Smooth muscle cell (in vitro differentiated cells): ENCODE data around the gene ARHGAP27. TPM values are rescaled to one million over a fixed set of nuclear protein-coding genes. Genes with fewer than 3 reads are reported as not detected.
"Not testable (repeated sequence)": the region's sequence is repeated elsewhere in the genome, so short reads cannot be mapped to it uniquely, and the experiment has no call there.

Source experiments
- DNase-seq: peaks from one replicate; lab custom pipeline; 2025; ENCODE audit not compliant: unreplicated experiment; lab: John Stamatoyannopoulos, UW
- H2AFZ ChIP-seq: fragments of 200-600 bp; sonication (generic); 2 replicates; pipeline ENCODE4 v1.6.0; 2016; ENCODE audit warnings: antibody characterized with exemption, low read depth, mild to moderate bottlenecking
- H3F3A ChIP-seq: fragments of 200-600 bp; sonication (generic); 2 replicates; pipeline ENCODE4 v1.6.0; 2017; ENCODE audit warnings: antibody characterized with exemption, low read depth
- H3K27ac ChIP-seq: fragments of 200-600 bp; sonication (generic); 2 replicates; pipeline ENCODE4 v1.5.1; 2016; ENCODE audit warnings: low read depth, mild to moderate bottlenecking
- H3K27me3 ChIP-seq: fragments of 200-600 bp; sonication (generic); 2 replicates; pipeline ENCODE4 v1.6.1; 2016; ENCODE audit warnings: low read depth, mild to moderate bottlenecking
- H3K36me3 ChIP-seq: fragments of 200-600 bp; sonication (generic); 2 replicates; pipeline ENCODE4 v1.5.1; 2016; ENCODE audit warnings: low read depth
- H3K4me1 ChIP-seq: fragments of 200-600 bp; sonication (generic); 2 replicates; pipeline ENCODE4 v1.5.1; 2016; ENCODE audit warnings: low read depth
- H3K4me2 ChIP-seq: fragments of 200-600 bp; sonication (generic); 2 replicates; pipeline ENCODE4 v1.6.0; 2016; ENCODE audit warnings: mild to moderate bottlenecking
- H3K4me3 ChIP-seq: fragments of 200-600 bp; sonication (generic); 2 replicates; pipeline ENCODE4 v1.5.1; 2016; ENCODE audit warnings: mild to moderate bottlenecking
- H3K79me2 ChIP-seq: fragments of 200-600 bp; sonication (generic); 2 replicates; pipeline ENCODE4 v1.6.0; 2016; ENCODE audit warnings: low read depth, mild to moderate bottlenecking
- H3K9ac ChIP-seq: fragments of 200-600 bp; sonication (generic); 2 replicates; pipeline ENCODE4 v1.6.0; 2016; ENCODE audit warnings: low read depth
- H3K9me3 ChIP-seq: fragments of 200-600 bp; sonication (generic); replicated peaks from 2 replicates; pipeline ENCODE4 v1.5.1; 2016; ENCODE audit warnings: low read depth
- H4K20me1 ChIP-seq: fragments of 200-600 bp; sonication (generic); 2 replicates; pipeline ENCODE4 v1.6.0; 2016; ENCODE audit warnings: low read depth
- WGBS: methylation state at CpG from one replicate; pipeline ENCODE4 v1.1.7; 2016; ENCODE audit warnings: low lambda C conversion rate; 5-methylcytosine and 5-hydroxymethylcytosine counted together
- polyA plus RNA-seq: library from polyadenylated mRNA; unstranded; fragments of >200 nt; fragmentation: Nextera tagmentation; extraction: Ambion mirVana; gene quantifications from 2 replicates; pipeline ENCODE4 v1.2.1, GENCODE V29; 2016
- total RNA-seq: library from RNA; depleted of rRNA; stranded (reverse); fragments of >200 nt; gene quantifications from 2 replicates; pipeline ENCODE4 v1.2.3, GENCODE V29; 2014

Gene ARHGAP27
- total and polyA plus RNA-seq, 2 experiments from 2014 or later = 3.6 to 3.7 TPM

- H3K4me3 ChIP-seq, H3F3A ChIP-seq, H3K4me1 ChIP-seq, H4K20me1 ChIP-seq, DNase-seq, H3K9me3 ChIP-seq, H3K36me3 ChIP-seq, H3K27me3 ChIP-seq, H3K9ac ChIP-seq, H3K27ac ChIP-seq, H3K79me2 ChIP-seq, H2AFZ ChIP-seq, H3K4me2 ChIP-seq: not testable (repeated sequence)
- 47% methylated on average over 8 of the region's 8 CpGs for WGBS
These were observed 29.1 kb upstream of the ARHGAP27 start for GRCh38 chr17:45461524-45462327.

GRCh38 chr17:45460422-45460821 lies 27.8 kb upstream of the ARHGAP27 start:
- not testable (repeated sequence) for H3K4me1 ChIP-seq, H3K9ac ChIP-seq
- WGBS = 99% methylated on average over 5 of the region's 5 CpGs

GRCh38 chr17:45454341-45454740 lies 21.7 kb upstream of the ARHGAP27 start:
- not testable (repeated sequence) for H3K36me3 ChIP-seq, H3K9me3 ChIP-seq, DNase-seq, H3F3A ChIP-seq, H3K4me3 ChIP-seq, H4K20me1 ChIP-seq, H3K4me1 ChIP-seq, H3K27ac ChIP-seq, H3K4me2 ChIP-seq, H3K9ac ChIP-seq, H3K27me3 ChIP-seq, H3K79me2 ChIP-seq, H2AFZ ChIP-seq
- 94% methylated on average over 6 of the region's 8 CpGs for WGBS

More at GRCh38 chr17:45460422-45460821, 27.8 kb upstream of the ARHGAP27 start:
- H3K27me3 ChIP-seq, H2AFZ ChIP-seq, H3K79me2 ChIP-seq, H3K4me2 ChIP-seq, H3F3A ChIP-seq, H3K27ac ChIP-seq, H3K36me3 ChIP-seq, H3K4me3 ChIP-seq, H3K9me3 ChIP-seq, DNase-seq, H4K20me1 ChIP-seq: not testable (repeated sequence)

- H3K36me3 ChIP-seq, H2AFZ ChIP-seq, H3K9me3 ChIP-seq, H3K4me1 ChIP-seq, H3F3A ChIP-seq, H3K79me2 ChIP-seq, H3K27ac ChIP-seq, H3K4me3 ChIP-seq, H3K4me2 ChIP-seq, DNase-seq, H4K20me1 ChIP-seq, H3K9ac ChIP-seq, H3K27me3 ChIP-seq: not testable (repeated sequence)
- 88% methylated on average over 4 of the region's 17 CpGs for WGBS
These were observed 21.1 kb upstream of the ARHGAP27 start for GRCh38 chr17:45453731-45454130.

GRCh38 chr17:45453225-45453534 lies 20.5 kb upstream of the ARHGAP27 start:
- not testable (repeated sequence) for H4K20me1 ChIP-seq, H3K27ac ChIP-seq, H3K4me1 ChIP-seq, H3K36me3 ChIP-seq, H3F3A ChIP-seq, H2AFZ ChIP-seq, H3K79me2 ChIP-seq, DNase-seq, H3K27me3 ChIP-seq, H3K4me2 ChIP-seq, H3K9ac ChIP-seq, H3K9me3 ChIP-seq, H3K4me3 ChIP-seq
- 95% methylated on average over 3 of the region's 7 CpGs for WGBS

- H4K20me1 ChIP-seq, H3K4me2 ChIP-seq, H3K36me3 ChIP-seq, H3K79me2 ChIP-seq, H3K4me1 ChIP-seq, H2AFZ ChIP-seq, H3F3A ChIP-seq, H3K9me3 ChIP-seq, H3K4me3 ChIP-seq, H3K9ac ChIP-seq, DNase-seq, H3K27me3 ChIP-seq, H3K27ac ChIP-seq: not testable (repeated sequence)
- 88% methylated on average over 9 of the region's 9 CpGs for whole genome bisulfite sequencing
These were observed 19.9 kb upstream of the ARHGAP27 start for GRCh38 chr17:45452329-45453224.

- H3K79me2 ChIP-seq, H3K4me2 ChIP-seq, H3K9ac ChIP-seq, H3K27ac ChIP-seq, H3K36me3 ChIP-seq, H3F3A ChIP-seq, DNase-seq, H3K27me3 ChIP-seq, H2AFZ ChIP-seq, H3K4me3 ChIP-seq, H3K9me3 ChIP-seq, H4K20me1 ChIP-seq, H3K4me1 ChIP-seq: not testable (repeated sequence)
- WGBS = 94% methylated on average over 6 of the region's 10 CpGs
These were observed 19.0 kb upstream of the ARHGAP27 start for GRCh38 chr17:45451660-45452059.
